ENCODE results near the gene AKAP13.

- TF ChIP-seq EZH2 (IDR thresholded peaks at IDR 0.05; ENCODE audit: borderline replicate concordance, insufficient read depth, low read depth, low read length, poor library complexity, severe bottlenecking), result no peak
- TF ChIP-seq, protein P1, sequence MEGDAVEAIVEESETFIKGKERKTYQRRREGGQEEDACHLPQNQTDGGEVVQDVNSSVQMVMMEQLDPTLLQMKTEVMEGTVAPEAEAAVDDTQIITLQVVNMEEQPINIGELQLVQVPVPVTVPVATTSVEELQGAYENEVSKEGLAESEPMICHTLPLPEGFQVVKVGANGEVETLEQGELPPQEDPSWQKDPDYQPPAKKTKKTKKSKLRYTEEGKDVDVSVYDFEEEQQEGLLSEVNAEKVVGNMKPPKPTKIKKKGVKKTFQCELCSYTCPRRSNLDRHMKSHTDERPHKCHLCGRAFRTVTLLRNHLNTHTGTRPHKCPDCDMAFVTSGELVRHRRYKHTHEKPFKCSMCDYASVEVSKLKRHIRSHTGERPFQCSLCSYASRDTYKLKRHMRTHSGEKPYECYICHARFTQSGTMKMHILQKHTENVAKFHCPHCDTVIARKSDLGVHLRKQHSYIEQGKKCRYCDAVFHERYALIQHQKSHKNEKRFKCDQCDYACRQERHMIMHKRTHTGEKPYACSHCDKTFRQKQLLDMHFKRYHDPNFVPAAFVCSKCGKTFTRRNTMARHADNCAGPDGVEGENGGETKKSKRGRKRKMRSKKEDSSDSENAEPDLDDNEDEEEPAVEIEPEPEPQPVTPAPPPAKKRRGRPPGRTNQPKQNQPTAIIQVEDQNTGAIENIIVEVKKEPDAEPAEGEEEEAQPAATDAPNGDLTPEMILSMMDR (IDR thresholded peaks at IDR 0.05), result peak; percentile 74
Measured at GRCh38 chr15:85504749-85505676, 124.6 kb downstream of the AKAP13 start.

Data from B cell (primary cell).